ENCODE results near the gene ALDH16A1. TPM values are rescaled to one million over a fixed set of nuclear protein-coding genes. Genes with fewer than 3 reads are reported as not detected.

The ALDH16A1 gene
- 32.7 and 34.3 TPM in 2 replicates for total RNA-seq (2021; fragmentation: NEBNext Ultra II Directional; extraction: Animal tissue kit (Norgen Biotek cat#: 25700))
- polyA plus RNA-seq (2011; rRNA removed): 30.5 and 54.8 TPM in 2 replicates
- polyA plus RNA-seq (2011; cell fraction: cytosol; rRNA removed): 32.1 TPM
- 81.6 TPM for polyA plus RNA-seq (2011; cell fraction: nucleus; rRNA removed)
- 26.2 to 40.1 TPM (median 35.4 TPM) in 4 replicates for polyA plus RNA-seq (2012, experiment 1 of 2)
- 25.7 TPM for polyA plus RNA-seq (2012, experiment 2 of 2)
- polyA plus RNA-seq (2013, experiment 1 of 2): 19.9 TPM
- polyA plus RNA-seq (2013, experiment 2 of 2): 18.5 TPM
- polyA minus RNA-seq (2011; rRNA and poly(A)+ RNA removed): 13.9 and 18.1 TPM in 2 replicates
- 25.7 TPM for polyA minus RNA-seq (2011; cell fraction: cytosol; rRNA and poly(A)+ RNA removed)
- 21.3 TPM for polyA minus RNA-seq (2011; cell fraction: nucleus; rRNA and poly(A)+ RNA removed)
- long read RNA-seq, experiment 1, partial matches to known transcripts: 12 of 14 reads
- long read RNA-seq, experiment 1, other reads (novel, unspliced or antisense): 1 of 14 reads
- long read RNA-seq, experiment 2: 0 reads

DNA sequence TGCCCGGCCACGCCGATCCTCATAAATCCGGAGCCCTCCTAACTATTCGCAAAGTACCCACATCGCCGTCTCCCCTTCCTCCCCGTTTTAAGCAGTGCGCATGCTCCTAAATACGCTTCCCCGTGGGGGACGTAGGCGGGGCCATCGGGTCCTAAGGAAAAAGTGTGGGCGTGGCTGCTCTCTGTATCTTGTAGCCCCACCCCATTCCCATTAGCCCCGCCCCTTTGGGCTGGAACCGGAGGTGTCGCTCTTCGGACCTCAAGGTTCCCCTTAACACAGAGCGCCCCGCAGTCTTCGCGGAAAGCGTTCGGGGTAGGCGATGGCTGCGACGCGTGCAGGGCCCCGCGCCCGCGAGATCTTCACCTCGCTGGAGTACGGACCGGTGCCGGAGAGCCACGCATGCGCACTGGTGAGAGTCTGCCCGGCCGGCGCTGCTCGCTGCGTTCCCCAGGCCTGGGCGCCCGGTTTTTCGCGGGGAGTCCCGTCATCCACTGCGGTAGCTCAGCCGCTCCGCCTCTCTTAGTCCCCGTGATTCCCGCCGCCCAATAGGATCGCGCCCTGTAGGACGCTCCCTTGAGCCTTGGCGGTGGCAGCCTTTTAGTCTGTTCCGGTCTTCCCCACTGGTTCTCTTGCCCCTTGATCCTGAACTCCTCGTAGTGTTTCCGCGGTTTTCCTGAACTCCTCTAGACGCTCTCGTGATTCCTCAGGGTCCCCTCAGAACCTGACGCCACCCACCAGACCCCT, at the start of gene ALDH16A1:
Gene ALDH16A1, plus strand, starts transcription at position 213 of the 744 bp plus-strand sequence. Its CDS starts 107 bp downstream, at position 320.
- Histone ChIP-seq H3K18ac (ENCODE audit: extremely low read depth, low read length) (peak within 1 kb of the TSS; percentile 98), H3K23ac (ENCODE audit: insufficient read length) (no peak within 1 kb of the TSS), H3K4ac (replicated peaks; ENCODE audit: insufficient read length, low read depth, low read length) (peak within 1 kb of the TSS; percentile 82), H2BK15ac (ENCODE audit: low read length) (no peak within 1 kb of the TSS; the same call in 1 of the 2 replicates), H4K8ac (ENCODE audit: extremely low read depth, insufficient read depth, low read length) (peak within 1 kb of the TSS; percentile 99), H3K79me2 (ENCODE audit: control insufficient read depth in 1 of 2, insufficient read depth in 2 of 2, low read length in 2 of 2) (peaks cover 0 to 23% of the 10 kb centered on the region in 2 experiments; a peak in 2 of 4 replicates), H2BK20ac (ENCODE audit: low read length) (no peak within 1 kb of the TSS), H3K4me2 (ENCODE audit: insufficient read depth in 1 of 2, low read depth in 2 of 2, low read length in 2 of 2) (peak within 1 kb of the TSS; percentile 63 to 93), H3K14ac (ENCODE audit: insufficient read length) (no peak within 1 kb of the TSS), H3K9ac (replicated peaks in 1 of 4; ENCODE audit: extremely low read depth in 1 of 4, low read depth in 3 of 4, low read length in 3 of 4) (peak within 1 kb of the TSS; percentile 94 to 98 (median 96)), H3K36me3 (ENCODE audit: control insufficient read depth in 2 of 4, insufficient read depth in 4 of 4, low read length in 3 of 4) (peaks cover 3 to 9% (median 5%) of the 10 kb centered on the region in 4 experiments; a peak in 3 of 8 replicates), H3K4me1 (replicated peaks in 1 of 4; ENCODE audit: control insufficient read depth in 3 of 4, insufficient read depth in 4 of 4, low read length in 3 of 4) (peaks cover 0 to 4% (median 3%) of the 10 kb centered on the region in 4 experiments; a peak in 5 of 7 replicates), H2BK12ac (ENCODE audit: low read depth, low read length) (peak within 1 kb of the TSS; percentile 81), H4K20me1 (replicated peaks in 1 of 2; ENCODE audit: control insufficient read depth in 1 of 2, insufficient read depth in 2 of 2, low read length in 2 of 2) (peaks cover 2 to 7% of the 10 kb centered on the region in 2 experiments), H3K27ac (ENCODE audit: low read depth, low read length) (peak within 1 kb of the TSS; percentile 96), H4K5ac (ENCODE audit: insufficient read length, low read depth, low read length) (peak within 1 kb of the TSS; percentile 97), H2BK120ac (replicated peaks; ENCODE audit: low read depth, low read length) (no peak within 1 kb of the TSS), H3K9me3 (ENCODE audit: insufficient read depth in 2 of 2, low read depth in 1 of 2, low read length in 1 of 2) (no peaks in the 10 kb centered on the region), H4K91ac (replicated peaks; ENCODE audit: insufficient read length, low read length) (peak within 1 kb of the TSS; percentile 92), H3K79me1 (ENCODE audit: low read depth, low read length) (peaks cover 2% of the 10 kb centered on the region), H2AK5ac (ENCODE audit: low read depth, low read length) (peak within 1 kb of the TSS; percentile 1; the same call in 1 of the 2 replicates), H3K23me2 (ENCODE audit: low read depth, low read length) (peaks cover 4% of the 10 kb centered on the region), H3K56ac (replicated peaks; ENCODE audit: insufficient read length, low read depth, low read length) (peak within 1 kb of the TSS; percentile 71), H2BK5ac (ENCODE audit: low read depth, low read length) (peak within 1 kb of the TSS; percentile 92), H3K27me3 (replicated peaks in 1 of 4; ENCODE audit: control insufficient read depth in 3 of 4, extremely low read depth in 1 of 4, insufficient read depth in 3 of 4, low read length in 3 of 4) (no peaks in the 10 kb centered on the region), H3K4me3 (ENCODE audit: extremely low read depth in 1 of 4, insufficient read depth in 2 of 4, low read depth in 3 of 4, low read length in 4 of 4) (peak within 1 kb of the TSS; percentile 78 to 86 (median 80)), H2AFZ (ENCODE audit: low read length) (no peak within 1 kb of the TSS; the same call in 1 of the 2 replicates)
- DNase-seq (ENCODE audit: low read depth in 1 of 2, low spot score in 2 of 2) (peak; percentile 90 to 97), FAIRE-seq (no peak)
- POLR2A ChIA-PET (ENCODE audit: partially characterized antibody): interaction anchor here (0.7 to 4.6 kb wide), 28 partner anchors 10 to 323 kb away, joined by 3 to 33 read pairs (median 4); partner anchors contain the start of genes DKKL1, FLT3LG, GFY and RPS11
- 1% methylated on average over 64 of the region's 66 CpGs; no CpG with 5 or more reads in 1 of the 2 experiments for WGBS, 2 experiments (ENCODE audit: extremely low coverage in 1 of 2, insufficient coverage in 1 of 2, insufficient read length in 1 of 2, insufficient replicate concordance in 2 of 2, low coverage in 1 of 2, low lambda C conversion rate in 2 of 2, missing lambda C conversion rate in 1 of 2)
- CTCF ChIA-PET (ENCODE audit: partially characterized antibody): interaction anchor here (0.5 to 2.1 kb wide), 6 partner anchors 8 to 358 kb away, joined by 4 to 7 read pairs (median 6); partner anchors contain the start of gene FLT3LG
- TF ChIP-seq POLR2AphosphoS5 (IDR thresholded peaks at IDR 0.05; ENCODE audit: low read depth, low read length) (peak; percentile 98), RFX5 (IDR thresholded peaks at IDR 0.05; ENCODE audit: borderline replicate concordance, low read depth, low read length) (no peak), YY1 (IDR thresholded peaks at IDR 0.05; ENCODE audit: low read depth, low read length) (no peak), ZNF274 (IDR thresholded peaks at IDR 0.05; ENCODE audit: borderline replicate concordance, extremely low read depth, low read length) (no peak), CHD2 (IDR thresholded peaks at IDR 0.05; ENCODE audit: low read length) (peak; percentile 83), EGR1 (IDR thresholded peaks at IDR 0.05; ENCODE audit: borderline replicate concordance, low read depth, low read length) (no peak), SP1 (IDR thresholded peaks at IDR 0.05; ENCODE audit: low read depth, low read length) (peak; percentile 60; the same call in 1 of the 2 replicates), SP4 (IDR thresholded peaks at IDR 0.05; ENCODE audit: low read length) (no peak), TAF1 (IDR thresholded peaks at IDR 0.05; ENCODE audit: low read depth, low read length) (peak; percentile 94), TAF7 (optimal IDR thresholded peaks at IDR 0.05; ENCODE audit: borderline replicate concordance, low read depth, low read length) (peak; percentile 20)

Data from H1 (cell line).